Keratinocyte (primary cell): Measurements from ENCODE around the gene SURF4. TPM values are rescaled to one million over a fixed set of nuclear protein-coding genes. Genes with fewer than 3 reads are reported as not detected.

Experiments
- DNase-seq: peaks from one replicate; pipeline ENCODE4 v3.0.0-alpha.2; 2011; ENCODE audit warnings: low read depth, missing footprints, low spot score
- FAIRE-seq: peaks from 2 replicates; lab custom pipeline; 2011; peaks lifted over from hg19 to GRCh38; lab: Jason Lieb, UNC
- H2AFZ ChIP-seq: 2 replicates; pipeline ENCODE4 v1.6.0; 2012; ENCODE audit warnings: low read length, control low read depth, inconsistent platforms; ENCODE audit not compliant: control insufficient read depth
- H3K27ac ChIP-seq: 2 replicates; pipeline ENCODE4 v1.5.1; 2011; ENCODE audit warnings: low read length; ENCODE audit not compliant: control insufficient read depth, insufficient read depth
- H3K27me3 ChIP-seq: 3 replicates; pipeline ENCODE4 v1.6.0; 2011; ENCODE audit warnings: low read length; ENCODE audit not compliant: control insufficient read depth, insufficient read depth; ENCODE audit errors: extremely low read depth
- H3K36me3 ChIP-seq, 2 experiments: 2 replicates in 1 of 2; 3 replicates in 1 of 2; pipeline ENCODE4 v1.5.1; 2011; ENCODE audit warnings: low read length in 2 of 2, mild to moderate bottlenecking in 1 of 2; ENCODE audit not compliant: control insufficient read depth in 2 of 2, insufficient read depth in 2 of 2; ENCODE audit errors: extremely low read depth in 1 of 2
- H3K4me1 ChIP-seq: 3 replicates; pipeline ENCODE4 v1.5.1; 2011; ENCODE audit warnings: low read length; ENCODE audit not compliant: control insufficient read depth, insufficient read depth; ENCODE audit errors: extremely low read depth
- H3K4me2 ChIP-seq: 3 replicates; pipeline ENCODE4 v1.6.0; 2011; ENCODE audit warnings: low read depth, low read length; ENCODE audit not compliant: control insufficient read depth, insufficient read depth; ENCODE audit errors: extremely low read depth
- H3K4me3 ChIP-seq, 3 experiments: fragments of 200-600 bp in 1 of 3; sonication (generic) in 1 of 3; 2 replicates in 2 of 3; 3 replicates in 1 of 3; pipeline ENCODE4 v1.5.1; 2011 to 2016; ENCODE audit warnings: low read length in 3 of 3, mild to moderate bottlenecking in 3 of 3, control low read depth in 2 of 3, inconsistent platforms in 1 of 3, low read depth in 1 of 3, mixed read lengths in 1 of 3, mixed run types in 1 of 3, moderate library complexity in 1 of 3; ENCODE audit not compliant: control insufficient read depth in 2 of 3, insufficient read depth in 2 of 3; ENCODE audit errors: extremely low read depth in 1 of 3
- H3K79me2 ChIP-seq: 2 replicates; pipeline ENCODE4 v1.6.0; 2012; ENCODE audit warnings: low read length; ENCODE audit not compliant: control insufficient read depth, insufficient read depth
- H3K9ac ChIP-seq: 3 replicates; pipeline ENCODE4 v1.6.0; 2011; ENCODE audit warnings: low read length; ENCODE audit not compliant: control insufficient read depth, insufficient read depth; ENCODE audit errors: extremely low read depth
- H3K9me1 ChIP-seq: 3 replicates; pipeline ENCODE4 v1.6.0; 2011; ENCODE audit warnings: low read length; ENCODE audit not compliant: control insufficient read depth, insufficient read depth; ENCODE audit errors: extremely low read depth
- H3K9me3 ChIP-seq: 2 replicates; pipeline ENCODE4 v1.5.1; 2012; ENCODE audit warnings: low read depth, low read length; ENCODE audit not compliant: control insufficient read depth
- H4K20me1 ChIP-seq: 3 replicates; pipeline ENCODE4 v1.6.0; 2011; ENCODE audit warnings: low read length; ENCODE audit not compliant: control insufficient read depth, insufficient read depth; ENCODE audit errors: extremely low read depth
- EZH2 ChIP-seq: IDR thresholded peaks from one replicate; pipeline ENCODE4 v1.6.1; 2012; ENCODE audit warnings: inconsistent platforms, mild to moderate bottlenecking, low read length, moderate library complexity
- dilution Hi-C: fragments of 300-500 bp; cut with MboI; formaldehyde crosslinking; loops from one replicate; pipeline ENCODE4 v1.7.0; 2020; ENCODE audit warnings: low sequenced_read_pairs; ENCODE audit not compliant: extremely low pct_ligation_motif_present
- polyA minus RNA-seq, 3 experiments: library from RNA; depleted of rRNA, polyadenylated mRNA; stranded (reverse); fragments of >200 nt; gene quantifications; 1 replicate in 1 of 3; 2 replicates in 1 of 3; 3 replicates in 1 of 3; pipeline ENCODE4 v1.2.3, GENCODE V29; 2011
- polyA plus RNA-seq, 5 experiments: library from polyadenylated mRNA; depleted of rRNA in 3 of 5; stranded (reverse) in 3 of 5; stranded (forward) in 1 of 5; unstranded in 1 of 5; fragments of >200 nt; gene quantifications; 1 replicate in 1 of 5; 2 replicates in 3 of 5; 3 replicates in 1 of 5; pipeline versions ENCODE4 v1.2.1 to v1.2.3, GENCODE V29; 2011 to 2012; ENCODE audit warnings: missing spikeins in 2 of 5, low read depth in 1 of 5, low replicate concordance in 1 of 5
- TF ChIP-seq, protein P1 (sequence below), 3 experiments: IDR thresholded peaks in 1 of 3; conservative IDR thresholded peaks in 1 of 3; optimal IDR thresholded peaks in 1 of 3; 2 replicates in 2 of 3; 3 replicates in 1 of 3; pipeline versions ENCODE3 to v1.5.1; 2011; ENCODE audit warnings: low read length in 3 of 3, mild to moderate bottlenecking in 3 of 3, moderate library complexity in 2 of 3, control low read depth in 1 of 3, inconsistent platforms in 1 of 3; ENCODE audit not compliant: insufficient read depth in 2 of 3; ENCODE audit errors: extremely low read depth in 1 of 3

SURF4 gene
- polyA plus RNA-seq = 120 to 232 TPM (median 153 TPM) in 3 replicates
- 60.5 TPM for polyA plus RNA-seq (2011; ENCODE audit: low read depth)
- 123 and 124 TPM in 2 replicates for polyA plus RNA-seq (2011; cell fraction: cytosol; rRNA removed)
- polyA plus RNA-seq (2011; cell fraction: nucleus; rRNA removed) = 238 and 252 TPM in 2 replicates
- polyA plus RNA-seq (2012; ENCODE audit: low replicate concordance) = 98.3 and 183 TPM in 2 replicates
- polyA minus RNA-seq = 166 to 368 TPM (median 173 TPM) in 3 replicates
- polyA minus RNA-seq (2011; cell fraction: cytosol; rRNA and poly(A)+ RNA removed) = 206 TPM
- 165 and 207 TPM in 2 replicates for polyA minus RNA-seq (2011; cell fraction: nucleus; rRNA and poly(A)+ RNA removed)

DNA sequence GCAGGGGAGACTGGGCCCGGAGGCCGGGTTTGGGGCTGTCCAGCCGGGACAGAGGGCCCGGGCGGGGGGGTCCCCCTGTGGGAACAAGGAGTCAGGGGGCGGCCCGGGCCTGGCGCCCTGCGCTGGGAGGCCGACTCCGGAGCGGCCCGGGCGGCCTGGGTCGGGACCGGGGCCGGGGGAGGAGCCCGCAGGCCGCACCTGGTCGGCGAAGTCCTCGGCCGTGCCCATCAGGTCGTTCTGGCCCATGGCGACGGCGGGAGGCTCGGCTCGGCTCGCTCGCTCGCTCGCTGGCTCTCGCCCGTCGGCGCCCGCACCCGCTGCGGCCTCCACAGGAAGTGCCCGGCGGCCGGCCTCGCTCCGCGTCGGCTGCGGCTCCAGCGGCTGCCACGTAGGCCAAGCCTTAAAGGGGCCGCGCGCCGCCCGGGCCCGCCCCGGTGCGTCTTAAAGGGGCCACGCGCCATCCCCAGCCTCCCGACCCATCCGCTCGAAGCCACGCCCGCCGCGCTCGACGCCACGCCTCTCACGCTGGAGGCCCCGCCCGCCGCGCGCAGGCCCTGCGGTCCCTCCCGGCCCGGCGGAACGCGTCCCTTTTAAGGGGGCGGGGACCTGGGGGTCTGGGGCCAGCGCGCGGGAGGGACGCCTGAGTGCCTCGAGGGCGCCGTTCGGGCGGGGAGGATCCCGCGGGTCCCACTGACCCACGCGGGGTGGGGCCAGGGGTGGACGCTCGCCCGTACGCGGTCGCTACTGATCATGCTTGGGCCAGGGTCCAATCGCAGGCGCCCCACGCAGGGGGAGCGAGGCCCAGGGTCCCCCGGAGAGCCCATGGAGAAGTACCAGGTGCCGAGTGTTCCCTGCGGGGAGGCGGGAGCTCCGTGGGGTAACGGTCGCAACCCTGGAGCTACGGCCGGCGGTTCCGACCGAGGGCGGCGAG is at the start of gene SURF4, which contains the start of gene STKLD1:
TSS of gene SURF4 (minus strand) at position 337 of the 931 bp plus-strand sequence. CDS start at position 246, 91 bp downstream.
TSS of gene STKLD1 (plus strand) at position 643 of the 931 bp plus-strand sequence. CDS start at position 751, 108 bp downstream.
- dilution Hi-C loops = no loop called here
- peaks cover 20% of the 10 kb centered on the region for H4K20me1 ChIP-seq
- FAIRE-seq = no peak

DNA sequence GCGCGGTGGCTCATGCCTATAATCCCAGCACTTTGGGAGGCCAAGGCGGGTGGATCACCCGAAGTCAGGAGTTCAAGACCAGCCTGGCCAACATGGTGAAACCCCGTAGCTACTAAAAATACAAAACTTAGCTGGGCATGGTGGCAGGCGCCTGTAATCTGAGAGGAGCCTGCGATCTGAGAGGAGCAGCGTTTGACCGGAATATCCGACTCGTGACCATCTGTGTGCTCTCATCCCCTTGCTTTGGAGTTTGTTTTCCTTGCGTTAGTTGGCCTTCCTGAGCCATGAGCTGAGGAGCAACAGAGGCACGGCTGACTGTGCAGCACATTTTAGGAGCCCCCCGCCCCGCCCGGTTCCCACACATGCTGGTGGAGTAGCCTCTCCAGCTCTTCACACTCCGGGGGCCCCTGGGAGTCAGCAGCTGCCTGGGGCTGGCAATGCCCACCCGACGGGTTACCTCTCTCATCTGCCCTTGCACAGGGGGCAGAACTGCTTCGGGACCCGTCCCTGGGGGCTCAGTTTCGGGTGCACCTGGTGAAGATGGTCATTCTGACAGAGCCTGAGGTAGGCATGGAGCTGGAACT is 49.3 kb upstream of the SURF4 start:
- no peak overlapping the region for H3K27ac ChIP-seq
- H2AFZ ChIP-seq = no peak overlapping the region
- H3K4me1 ChIP-seq = no peaks in the 10 kb centered on the region
- H3K4me3 ChIP-seq = no peak overlapping the region
- FAIRE-seq = no peak
- H3K9me1 ChIP-seq = no peaks in the 10 kb centered on the region
- H3K79me2 ChIP-seq = no peaks in the 10 kb centered on the region
- dilution Hi-C loops = no loop called here
- H3K9me3 ChIP-seq = no peaks in the 10 kb centered on the region
- no peak overlapping the region for H3K4me2 ChIP-seq
- no peak for DNase-seq
- no peaks in the 10 kb centered on the region for H4K20me1 ChIP-seq
- TF ChIP-seq EZH2 = no peak
- TF ChIP-seq, protein P1, sequence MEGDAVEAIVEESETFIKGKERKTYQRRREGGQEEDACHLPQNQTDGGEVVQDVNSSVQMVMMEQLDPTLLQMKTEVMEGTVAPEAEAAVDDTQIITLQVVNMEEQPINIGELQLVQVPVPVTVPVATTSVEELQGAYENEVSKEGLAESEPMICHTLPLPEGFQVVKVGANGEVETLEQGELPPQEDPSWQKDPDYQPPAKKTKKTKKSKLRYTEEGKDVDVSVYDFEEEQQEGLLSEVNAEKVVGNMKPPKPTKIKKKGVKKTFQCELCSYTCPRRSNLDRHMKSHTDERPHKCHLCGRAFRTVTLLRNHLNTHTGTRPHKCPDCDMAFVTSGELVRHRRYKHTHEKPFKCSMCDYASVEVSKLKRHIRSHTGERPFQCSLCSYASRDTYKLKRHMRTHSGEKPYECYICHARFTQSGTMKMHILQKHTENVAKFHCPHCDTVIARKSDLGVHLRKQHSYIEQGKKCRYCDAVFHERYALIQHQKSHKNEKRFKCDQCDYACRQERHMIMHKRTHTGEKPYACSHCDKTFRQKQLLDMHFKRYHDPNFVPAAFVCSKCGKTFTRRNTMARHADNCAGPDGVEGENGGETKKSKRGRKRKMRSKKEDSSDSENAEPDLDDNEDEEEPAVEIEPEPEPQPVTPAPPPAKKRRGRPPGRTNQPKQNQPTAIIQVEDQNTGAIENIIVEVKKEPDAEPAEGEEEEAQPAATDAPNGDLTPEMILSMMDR (optimal IDR thresholded peaks at IDR 0.05 in 1 of 3, IDR thresholded peaks at IDR 0.05 in 1 of 3, conservative IDR thresholded peaks at IDR 0.05 in 1 of 3; ENCODE audit: extremely low read depth in 1 of 3, insufficient read depth in 2 of 3, low read length in 3 of 3) = no peak
- H3K9ac ChIP-seq = no peak overlapping the region
- peaks cover 19% of the 10 kb centered on the region for H3K27me3 ChIP-seq
- H3K36me3 ChIP-seq = no peaks in the 10 kb centered on the region

More for the DNA sequence above, at the start of gene SURF4, which contains the start of gene STKLD1:
- H3K9me1 ChIP-seq = peaks cover 8% of the 10 kb centered on the region
- peak within 1 kb of the TSS; percentile 97 for H3K9ac ChIP-seq
- no peaks in the 10 kb centered on the region for H3K9me3 ChIP-seq
- H3K79me2 ChIP-seq = peaks cover 45% of the 10 kb centered on the region
- DNase-seq = no peak
- H3K27me3 ChIP-seq = no peaks in the 10 kb centered on the region
- H3K36me3 ChIP-seq = peaks cover 8 to 13% of the 10 kb centered on the region in 2 experiments
- H3K4me1 ChIP-seq = peaks cover 31% of the 10 kb centered on the region
- peak within 1 kb of the TSS; percentile 92 for H3K27ac ChIP-seq
- H3K4me3 ChIP-seq = peak within 1 kb of the TSS; percentile 83 to 99 (median 95)
- no peak for TF ChIP-seq EZH2
- TF ChIP-seq, protein P1 (optimal IDR thresholded peaks at IDR 0.05 in 1 of 3, IDR thresholded peaks at IDR 0.05 in 1 of 3, conservative IDR thresholded peaks at IDR 0.05 in 1 of 3; ENCODE audit: extremely low read depth in 1 of 3, insufficient read depth in 2 of 3, low read length in 3 of 3) = no peak
- H2AFZ ChIP-seq = peak within 1 kb of the TSS; percentile 69
- H3K4me2 ChIP-seq = peak within 1 kb of the TSS; percentile 90
